Measurements from ENCODE around the gene DYNLT2B. TPM values are rescaled to one million over a fixed set of nuclear protein-coding genes. Genes with fewer than 3 reads are reported as not detected.
A peak's percentile ranks its signal among the peaks of the same experiment; 100 is the strongest.

Gene DYNLT2B
- polyA plus RNA-seq, result 245 and 276 TPM in 2 replicates
- 43.1 and 51.7 TPM in 2 replicates for polyA minus RNA-seq

DNA sequence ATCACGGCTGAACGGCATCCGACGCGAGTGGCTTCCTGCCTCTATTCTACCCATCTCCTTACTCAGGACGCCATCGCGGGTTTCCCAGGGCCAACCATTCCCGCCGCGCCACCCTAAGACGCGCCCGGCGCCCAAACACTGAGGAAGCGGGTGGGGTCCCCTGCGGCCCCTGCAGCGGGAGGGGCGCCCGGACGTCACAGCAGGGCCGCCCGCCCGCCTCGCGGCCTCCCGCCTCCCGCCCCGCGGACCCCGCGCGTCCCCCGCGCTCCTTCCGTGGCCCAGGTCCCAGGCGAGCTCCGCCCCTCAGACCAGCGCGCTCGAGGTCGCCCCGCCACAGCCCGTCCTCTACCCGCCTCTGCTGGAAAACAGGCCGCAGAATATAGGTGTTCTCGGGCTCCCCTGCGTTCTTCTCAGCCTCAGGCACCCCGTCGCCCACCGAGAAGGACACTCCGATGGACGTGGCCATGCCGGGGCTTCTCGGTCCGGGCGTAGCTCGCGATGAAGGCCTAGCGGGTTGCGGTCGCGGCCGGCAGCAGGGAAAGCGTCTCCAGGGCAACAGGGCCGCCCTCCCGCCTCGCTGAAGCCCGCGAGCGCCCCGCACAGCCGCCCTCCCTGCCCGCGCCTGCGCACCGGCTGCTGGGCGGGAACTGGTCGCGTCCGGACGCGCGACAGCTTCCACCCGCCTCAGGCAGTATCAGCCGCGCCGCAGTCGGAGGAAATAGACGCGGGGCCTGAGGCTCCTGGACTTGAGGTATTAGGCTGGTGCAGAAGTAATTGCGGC, at the start of gene DYNLT2B:
Gene DYNLT2B (minus strand): TSS at position 554 of the 781 bp plus-strand sequence. CDS start 88 bp downstream, at position 466.
- Histone ChIP-seq H3K9me3 (ENCODE audit: low read length) (no peaks in the 10 kb centered on the region), H3K4me3 (ENCODE audit: low read length) (peak within 1 kb of the TSS; percentile 88), H3K4me2 (ENCODE audit: low read length) (peak within 1 kb of the TSS; percentile 30), H4K20me1 (ENCODE audit: insufficient read depth) (no peaks in the 10 kb centered on the region), H3K27ac (ENCODE audit: low read length) (peak within 1 kb of the TSS; percentile 93), H3K79me2 (replicated peaks; ENCODE audit: insufficient read depth, low read length) (peaks cover 10% of the 10 kb centered on the region), H2AFZ (ENCODE audit: low read depth, low read length) (peak within 1 kb of the TSS; percentile 69), H3K9ac (ENCODE audit: low read length) (peak within 1 kb of the TSS; percentile 95), H3K27me3 (ENCODE audit: insufficient read depth, low read depth, low read length) (no peaks in the 10 kb centered on the region), H3K36me3 (ENCODE audit: insufficient read depth, low read length) (no peaks in the 10 kb centered on the region), H3K9me2 (ENCODE audit: insufficient read depth, low read length) (no peaks in the 10 kb centered on the region), H3F3A (ENCODE audit: insufficient read depth, low read length, poor library complexity, severe bottlenecking) (no peaks in the 10 kb centered on the region)
- TF ChIP-seq POLR2AphosphoS5 (IDR thresholded peaks at IDR 0.05), result peak; percentile 90
- peak; percentile 89 for TF ChIP-seq TAF1 (IDR thresholded peaks at IDR 0.05; ENCODE audit: low read depth)
- TF ChIP-seq, protein P1, sequence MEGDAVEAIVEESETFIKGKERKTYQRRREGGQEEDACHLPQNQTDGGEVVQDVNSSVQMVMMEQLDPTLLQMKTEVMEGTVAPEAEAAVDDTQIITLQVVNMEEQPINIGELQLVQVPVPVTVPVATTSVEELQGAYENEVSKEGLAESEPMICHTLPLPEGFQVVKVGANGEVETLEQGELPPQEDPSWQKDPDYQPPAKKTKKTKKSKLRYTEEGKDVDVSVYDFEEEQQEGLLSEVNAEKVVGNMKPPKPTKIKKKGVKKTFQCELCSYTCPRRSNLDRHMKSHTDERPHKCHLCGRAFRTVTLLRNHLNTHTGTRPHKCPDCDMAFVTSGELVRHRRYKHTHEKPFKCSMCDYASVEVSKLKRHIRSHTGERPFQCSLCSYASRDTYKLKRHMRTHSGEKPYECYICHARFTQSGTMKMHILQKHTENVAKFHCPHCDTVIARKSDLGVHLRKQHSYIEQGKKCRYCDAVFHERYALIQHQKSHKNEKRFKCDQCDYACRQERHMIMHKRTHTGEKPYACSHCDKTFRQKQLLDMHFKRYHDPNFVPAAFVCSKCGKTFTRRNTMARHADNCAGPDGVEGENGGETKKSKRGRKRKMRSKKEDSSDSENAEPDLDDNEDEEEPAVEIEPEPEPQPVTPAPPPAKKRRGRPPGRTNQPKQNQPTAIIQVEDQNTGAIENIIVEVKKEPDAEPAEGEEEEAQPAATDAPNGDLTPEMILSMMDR (IDR thresholded peaks at IDR 0.05; ENCODE audit: poor library complexity, severe bottlenecking), result peak; percentile 42
- peak; percentile 91 for TF ChIP-seq MXI1 (conservative IDR thresholded peaks at IDR 0.05; ENCODE audit: poor library complexity, severe bottlenecking)
- peak; percentile 40 for TF ChIP-seq SMC3 (conservative IDR thresholded peaks at IDR 0.05; ENCODE audit: poor library complexity)
- peak; percentile 57 for TF ChIP-seq EP300 (conservative IDR thresholded peaks at IDR 0.05; ENCODE audit: poor library complexity, severe bottlenecking)
- TF ChIP-seq RAD21 (conservative IDR thresholded peaks at IDR 0.05), result peak; percentile 36
- TF ChIP-seq EZH2 (IDR thresholded peaks at IDR 0.05; ENCODE audit: borderline replicate concordance, insufficient read depth, low read length, poor library complexity, severe bottlenecking), result no peak
- TF ChIP-seq, protein P2, sequence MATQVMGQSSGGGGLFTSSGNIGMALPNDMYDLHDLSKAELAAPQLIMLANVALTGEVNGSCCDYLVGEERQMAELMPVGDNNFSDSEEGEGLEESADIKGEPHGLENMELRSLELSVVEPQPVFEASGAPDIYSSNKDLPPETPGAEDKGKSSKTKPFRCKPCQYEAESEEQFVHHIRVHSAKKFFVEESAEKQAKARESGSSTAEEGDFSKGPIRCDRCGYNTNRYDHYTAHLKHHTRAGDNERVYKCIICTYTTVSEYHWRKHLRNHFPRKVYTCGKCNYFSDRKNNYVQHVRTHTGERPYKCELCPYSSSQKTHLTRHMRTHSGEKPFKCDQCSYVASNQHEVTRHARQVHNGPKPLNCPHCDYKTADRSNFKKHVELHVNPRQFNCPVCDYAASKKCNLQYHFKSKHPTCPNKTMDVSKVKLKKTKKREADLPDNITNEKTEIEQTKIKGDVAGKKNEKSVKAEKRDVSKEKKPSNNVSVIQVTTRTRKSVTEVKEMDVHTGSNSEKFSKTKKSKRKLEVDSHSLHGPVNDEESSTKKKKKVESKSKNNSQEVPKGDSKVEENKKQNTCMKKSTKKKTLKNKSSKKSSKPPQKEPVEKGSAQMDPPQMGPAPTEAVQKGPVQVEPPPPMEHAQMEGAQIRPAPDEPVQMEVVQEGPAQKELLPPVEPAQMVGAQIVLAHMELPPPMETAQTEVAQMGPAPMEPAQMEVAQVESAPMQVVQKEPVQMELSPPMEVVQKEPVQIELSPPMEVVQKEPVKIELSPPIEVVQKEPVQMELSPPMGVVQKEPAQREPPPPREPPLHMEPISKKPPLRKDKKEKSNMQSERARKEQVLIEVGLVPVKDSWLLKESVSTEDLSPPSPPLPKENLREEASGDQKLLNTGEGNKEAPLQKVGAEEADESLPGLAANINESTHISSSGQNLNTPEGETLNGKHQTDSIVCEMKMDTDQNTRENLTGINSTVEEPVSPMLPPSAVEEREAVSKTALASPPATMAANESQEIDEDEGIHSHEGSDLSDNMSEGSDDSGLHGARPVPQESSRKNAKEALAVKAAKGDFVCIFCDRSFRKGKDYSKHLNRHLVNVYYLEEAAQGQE (IDR thresholded peaks at IDR 0.05; ENCODE audit: borderline replicate concordance), result peak; percentile 79

DNA sequence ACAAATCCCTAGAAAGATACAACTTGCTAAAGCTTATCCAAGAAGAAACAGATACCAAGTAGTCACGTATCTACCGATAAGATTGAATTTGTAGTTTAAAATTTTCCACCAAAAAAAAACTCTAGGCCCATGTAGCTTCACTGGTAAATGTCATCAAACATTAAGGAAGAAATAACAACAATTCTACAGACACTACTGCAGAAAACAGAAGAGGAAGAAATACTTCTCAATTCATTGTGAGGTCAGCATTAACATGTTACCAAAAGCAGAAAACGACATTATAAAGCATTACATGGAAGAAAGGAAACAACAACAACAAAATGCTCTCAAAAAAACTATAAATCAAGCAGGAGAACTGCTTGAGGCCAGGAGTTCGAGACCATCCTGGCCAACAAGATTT, 47.7 kb upstream of the DYNLT2B start:
- no peak overlapping the region for H3K27ac ChIP-seq (ENCODE audit: low read length)
- no peaks in the 10 kb centered on the region for H3F3A ChIP-seq (ENCODE audit: insufficient read depth, low read length, poor library complexity, severe bottlenecking)
- TF ChIP-seq EP300 (conservative IDR thresholded peaks at IDR 0.05; ENCODE audit: poor library complexity, severe bottlenecking), result no peak
- TF ChIP-seq, protein P2 (IDR thresholded peaks at IDR 0.05; ENCODE audit: borderline replicate concordance), result no peak
- no peak for TF ChIP-seq RAD21 (conservative IDR thresholded peaks at IDR 0.05)
- no peak for TF ChIP-seq MXI1 (conservative IDR thresholded peaks at IDR 0.05; ENCODE audit: poor library complexity, severe bottlenecking)
- TF ChIP-seq SMC3 (conservative IDR thresholded peaks at IDR 0.05; ENCODE audit: poor library complexity), result no peak
- TF ChIP-seq EZH2 (IDR thresholded peaks at IDR 0.05; ENCODE audit: borderline replicate concordance, insufficient read depth, low read length, poor library complexity, severe bottlenecking), result no peak
- TF ChIP-seq, protein P1 (IDR thresholded peaks at IDR 0.05; ENCODE audit: poor library complexity, severe bottlenecking), result no peak
- TF ChIP-seq TAF1 (IDR thresholded peaks at IDR 0.05; ENCODE audit: low read depth), result no peak
- TF ChIP-seq POLR2AphosphoS5 (IDR thresholded peaks at IDR 0.05), result no peak
- no peak overlapping the region for H2AFZ ChIP-seq (ENCODE audit: low read depth, low read length)
- no peaks in the 10 kb centered on the region for H3K27me3 ChIP-seq (ENCODE audit: insufficient read depth, low read depth, low read length)
- H3K36me3 ChIP-seq (ENCODE audit: insufficient read depth, low read length), result no peaks in the 10 kb centered on the region
- H4K20me1 ChIP-seq (ENCODE audit: insufficient read depth), result no peaks in the 10 kb centered on the region
- H3K4me2 ChIP-seq (ENCODE audit: low read length), result no peak overlapping the region
- no peaks in the 10 kb centered on the region for H3K79me2 ChIP-seq (replicated peaks; ENCODE audit: insufficient read depth, low read length)
- no peaks in the 10 kb centered on the region for H3K9me3 ChIP-seq (ENCODE audit: low read length)
- H3K9ac ChIP-seq (ENCODE audit: low read length), result no peak overlapping the region
- H3K9me2 ChIP-seq (ENCODE audit: insufficient read depth, low read length), result no peaks in the 10 kb centered on the region
- H3K4me3 ChIP-seq (ENCODE audit: low read length), result no peak overlapping the region
